Measurements from ENCODE around the gene SMIM35. TPM values are rescaled to one million over a fixed set of nuclear protein-coding genes. Genes with fewer than 3 reads are reported as not detected.

The SMIM35 gene
- total and polyA plus RNA-seq, 9 donors = 0.08 TPM; not detected in 8

DNA sequence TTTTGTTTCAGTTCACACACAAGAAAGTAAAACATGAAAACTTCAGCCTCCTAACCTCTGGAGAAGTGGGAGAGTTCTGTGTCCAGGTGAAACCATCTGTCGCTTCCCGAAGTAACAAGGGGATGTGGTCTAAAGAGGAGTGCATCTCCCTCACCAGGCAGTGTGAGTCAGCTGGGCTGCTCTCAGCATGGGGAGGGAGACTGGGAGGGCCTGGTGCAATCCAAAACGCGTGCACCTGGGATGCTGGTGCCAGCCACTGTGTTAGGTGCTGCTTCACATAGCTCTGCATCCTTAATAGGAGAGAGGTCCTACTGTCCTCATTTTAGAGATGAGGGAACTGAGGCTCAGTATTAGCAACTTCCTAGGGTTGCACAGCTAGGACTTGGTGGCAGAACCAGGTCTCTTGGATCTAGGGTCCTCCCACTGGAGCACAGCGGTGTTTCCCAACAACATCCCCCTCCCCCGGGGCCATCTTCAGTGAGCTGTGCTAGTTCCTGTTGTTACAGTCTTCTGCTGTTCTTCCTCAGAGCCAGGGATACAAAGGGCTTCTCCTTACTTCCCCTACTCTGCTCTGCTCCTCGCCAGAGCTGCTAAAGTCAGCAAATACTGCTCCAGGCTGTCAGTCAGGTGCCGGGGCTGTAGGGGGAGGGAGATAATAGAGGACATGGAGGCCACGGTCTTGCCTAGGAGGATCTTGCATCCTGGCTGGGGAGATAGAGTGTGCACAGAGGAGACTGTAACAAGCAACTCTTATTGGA, 92.6 kb downstream of the SMIM35 start:
- Histone ChIP-seq H3K4me3 (no peak overlapping the region), H3K4me1 (ENCODE audit: insufficient read depth) (no peaks in the 10 kb centered on the region), H3K27me3 (no peaks in the 10 kb centered on the region), H3K27ac (no peak overlapping the region), H3K9me3 (no peaks in the 10 kb centered on the region), H3K36me3 (no peaks in the 10 kb centered on the region)
- no peak for TF ChIP-seq EP300 (IDR thresholded peaks at IDR 0.05)
- no peak for TF ChIP-seq POLR2A (IDR thresholded peaks at IDR 0.05)
- TF ChIP-seq, protein P1, sequence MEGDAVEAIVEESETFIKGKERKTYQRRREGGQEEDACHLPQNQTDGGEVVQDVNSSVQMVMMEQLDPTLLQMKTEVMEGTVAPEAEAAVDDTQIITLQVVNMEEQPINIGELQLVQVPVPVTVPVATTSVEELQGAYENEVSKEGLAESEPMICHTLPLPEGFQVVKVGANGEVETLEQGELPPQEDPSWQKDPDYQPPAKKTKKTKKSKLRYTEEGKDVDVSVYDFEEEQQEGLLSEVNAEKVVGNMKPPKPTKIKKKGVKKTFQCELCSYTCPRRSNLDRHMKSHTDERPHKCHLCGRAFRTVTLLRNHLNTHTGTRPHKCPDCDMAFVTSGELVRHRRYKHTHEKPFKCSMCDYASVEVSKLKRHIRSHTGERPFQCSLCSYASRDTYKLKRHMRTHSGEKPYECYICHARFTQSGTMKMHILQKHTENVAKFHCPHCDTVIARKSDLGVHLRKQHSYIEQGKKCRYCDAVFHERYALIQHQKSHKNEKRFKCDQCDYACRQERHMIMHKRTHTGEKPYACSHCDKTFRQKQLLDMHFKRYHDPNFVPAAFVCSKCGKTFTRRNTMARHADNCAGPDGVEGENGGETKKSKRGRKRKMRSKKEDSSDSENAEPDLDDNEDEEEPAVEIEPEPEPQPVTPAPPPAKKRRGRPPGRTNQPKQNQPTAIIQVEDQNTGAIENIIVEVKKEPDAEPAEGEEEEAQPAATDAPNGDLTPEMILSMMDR (IDR thresholded peaks at IDR 0.05) = no peak
- no peak for DNase-seq
- intact Hi-C loops (cut with DNase I) = no loop called here
- 36 to 46% (median 38%) methylated on average over 9 of the region's 9 CpGs for WGBS, 3 donors

DNA sequence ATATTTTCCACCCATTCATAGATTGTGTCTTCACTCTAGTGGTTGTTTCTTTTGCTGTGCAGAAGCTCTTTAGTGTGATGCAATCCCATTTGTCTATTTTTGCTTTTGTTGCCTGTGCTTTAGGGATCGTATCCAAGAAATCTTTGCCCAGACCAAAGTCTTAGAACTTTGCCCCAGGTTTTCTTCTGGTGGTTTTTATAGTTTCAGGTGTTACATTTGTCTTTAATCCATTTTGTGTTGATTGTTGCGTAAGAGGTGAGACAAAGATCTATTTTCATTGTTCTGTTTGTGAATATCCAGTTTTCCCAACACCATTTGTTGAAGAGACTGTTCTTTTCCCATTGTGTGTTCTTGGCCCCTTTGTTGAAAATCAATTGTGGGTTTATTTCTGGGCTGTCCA, 94.1 kb downstream of the SMIM35 start:
- 86 to 95% (median 88%) methylated on average over 2 of the region's 2 CpGs for WGBS, 3 donors
- Histone ChIP-seq H3K4me1 (ENCODE audit: insufficient read depth) (no peaks in the 10 kb centered on the region), H3K27ac (no peak overlapping the region), H3K9me3 (no peaks in the 10 kb centered on the region), H3K27me3 (no peaks in the 10 kb centered on the region), H3K4me3 (no peak overlapping the region), H3K36me3 (no peaks in the 10 kb centered on the region)
- DNase-seq = no peak
- TF ChIP-seq POLR2A (IDR thresholded peaks at IDR 0.05) (no peak), EP300 (IDR thresholded peaks at IDR 0.05) (no peak)
- TF ChIP-seq, protein P1 (IDR thresholded peaks at IDR 0.05) = no peak
- intact Hi-C loops (cut with DNase I) = no loop called here

DNA sequence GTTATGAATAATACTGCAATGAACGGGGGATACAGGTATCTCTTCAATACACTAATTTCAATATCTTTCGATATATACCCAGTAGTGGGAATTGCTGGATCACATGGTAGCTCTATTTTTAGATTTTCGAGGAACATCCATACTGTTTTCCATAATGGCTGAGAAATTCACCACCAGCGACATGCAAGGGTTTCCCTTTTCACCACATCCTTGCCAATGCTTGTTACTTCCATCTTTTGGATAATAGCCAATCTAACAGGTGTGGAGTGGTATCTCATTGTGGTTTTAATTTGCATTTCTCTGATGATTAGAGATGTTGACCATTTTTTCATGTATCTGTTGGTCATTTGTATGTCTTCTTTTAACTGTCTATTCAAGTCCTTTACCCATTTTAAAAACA, 94.6 kb downstream of the SMIM35 start:
- WGBS, 3 donors = 86 to 95% (median 95%) methylated on average over 4 of the region's 4 CpGs
- Histone ChIP-seq H3K27ac (no peak overlapping the region), H3K9me3 (no peaks in the 10 kb centered on the region), H3K4me1 (ENCODE audit: insufficient read depth) (no peaks in the 10 kb centered on the region), H3K36me3 (no peaks in the 10 kb centered on the region), H3K27me3 (no peaks in the 10 kb centered on the region), H3K4me3 (no peak overlapping the region)
- TF ChIP-seq EP300 (IDR thresholded peaks at IDR 0.05) = no peak
- no peak for TF ChIP-seq POLR2A (IDR thresholded peaks at IDR 0.05)
- TF ChIP-seq, protein P1 (IDR thresholded peaks at IDR 0.05) = no peak
- DNase-seq = no peak
- intact Hi-C loops (cut with DNase I) = no loop called here

DNA sequence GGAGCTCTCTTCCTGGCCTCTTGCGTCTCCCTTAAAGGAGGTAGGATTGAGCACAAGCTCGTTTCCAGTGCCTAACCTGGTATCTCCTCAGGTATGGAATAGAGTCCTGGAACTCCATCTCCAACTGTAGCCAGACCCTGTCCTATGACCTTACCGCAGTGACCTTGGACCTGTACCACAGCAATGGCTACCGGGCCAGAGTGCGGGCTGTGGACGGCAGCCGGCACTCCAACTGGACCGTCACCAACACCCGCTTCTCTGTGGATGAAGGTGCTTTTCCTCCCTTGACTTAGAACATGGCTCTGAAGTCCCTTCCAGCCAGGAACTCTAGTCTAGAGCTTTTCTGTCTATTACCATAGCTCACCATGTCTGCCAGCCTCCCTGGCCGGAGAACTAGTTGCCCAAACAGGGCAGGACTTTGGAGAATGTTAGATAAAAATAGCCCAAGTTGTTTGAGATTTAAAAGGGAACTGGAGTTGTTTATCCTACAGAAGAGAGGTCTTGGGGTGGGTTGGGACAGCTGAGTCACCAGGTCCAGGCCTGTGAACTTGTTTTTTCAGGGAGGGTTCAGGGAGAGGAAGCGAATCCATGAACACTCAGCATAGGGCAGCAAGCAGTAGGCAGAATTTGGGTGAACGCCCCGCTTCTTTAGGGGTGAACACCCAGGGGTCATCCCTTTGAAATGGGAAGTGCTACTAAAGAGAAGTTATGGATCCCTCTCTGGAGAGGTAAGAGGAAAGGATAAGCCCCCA, 97.2 kb downstream of the SMIM35 start:
- DNase-seq = no peak
- intact Hi-C loops (cut with DNase I) = no loop called here
- 88 to 92% (median 90%) methylated on average over 13 of the region's 13 CpGs for WGBS, 3 donors

More for the DNA sequence above, 97.2 kb downstream of the SMIM35 start:
- no peak overlapping the region for H3K4me3 ChIP-seq
- TF ChIP-seq POLR2A (IDR thresholded peaks at IDR 0.05) (no peak), EP300 (IDR thresholded peaks at IDR 0.05) (no peak)
- TF ChIP-seq, protein P1 (IDR thresholded peaks at IDR 0.05) = no peak
- H3K36me3 ChIP-seq = no peaks in the 10 kb centered on the region
- H3K27ac ChIP-seq = no peak overlapping the region
- H3K9me3 ChIP-seq = no peaks in the 10 kb centered on the region
- peaks cover 3% of the 10 kb centered on the region for H3K4me1 ChIP-seq (ENCODE audit: insufficient read depth)
- H3K27me3 ChIP-seq = no peaks in the 10 kb centered on the region
